Stimulated activated CD8-positive, alpha-beta memory T cell treated with anti-CD3 and anti-CD28 coated beads, Interleukin-2, amount 100 ng/mL, for 48 hours (primary cell): ENCODE results near the gene ADD3.

ENCODE experiments used
- DNase-seq, 2 donors: peaks; one replicate each; pipeline ENCODE4 v3.0.0-alpha.2; 2020; ENCODE audit warnings: low read depth in 2 of 2

Gene ADD3

GRCh38 chr10:110181451-110181850 lies 173.7 kb downstream of the ADD3 start:
- no peak for DNase-seq

GRCh38 chr10:110181911-110182310 lies 174.1 kb downstream of the ADD3 start:
- DNase-seq, result no peak

GRCh38 chr10:110184398-110184797 lies 176.6 kb downstream of the ADD3 start:
- DNase-seq, result no peak
